Neural cell (in vitro differentiated cells): ENCODE data around the gene RAI1. TPM values are rescaled to one million over a fixed set of nuclear protein-coding genes. Genes with fewer than 3 reads are reported as not detected.

Source experiments
- H2AFZ ChIP-seq: fragments of 200-600, 300-800 bp; sonication (generic), shearing (Covaris generic); 2 replicates; pipeline ENCODE4 v1.6.0; 2014; ENCODE audit warnings: low read depth, mild to moderate bottlenecking, antibody characterized with exemption, low read length, moderate library complexity
- H3F3A ChIP-seq: fragments of 200-600 bp; shearing (Covaris generic); 2 replicates; pipeline ENCODE4 v1.6.1; 2016; ENCODE audit warnings: mild to moderate bottlenecking, moderate library complexity, mixed read lengths, antibody characterized with exemption, low read length; ENCODE audit not compliant: insufficient read depth, poor library complexity, severe bottlenecking
- H3K27ac ChIP-seq: fragments of 200-600, 300-800 bp; sonication (generic), shearing (Covaris generic); 2 replicates; pipeline ENCODE4 v1.5.1; 2014; ENCODE audit warnings: mild to moderate bottlenecking, low read length, moderate library complexity
- H3K27me3 ChIP-seq: fragments of 300-800, 200-600 bp; sonication (generic), shearing (Covaris generic); 2 replicates; pipeline ENCODE4 v1.6.0; 2014; ENCODE audit warnings: mild to moderate bottlenecking, low read depth, low read length, moderate library complexity; ENCODE audit not compliant: insufficient read depth
- H3K36me3 ChIP-seq: fragments of 300-800, 200-600 bp; sonication (generic), shearing (Covaris generic); 2 replicates; pipeline ENCODE4 v1.5.1; 2014; ENCODE audit warnings: mild to moderate bottlenecking, antibody characterized with exemption, low read length, moderate library complexity; ENCODE audit not compliant: insufficient read depth
- H3K4me2 ChIP-seq: fragments of 300-800, 200-600 bp; sonication (generic), shearing (Covaris generic); 2 replicates; pipeline ENCODE4 v1.6.0; 2014; ENCODE audit warnings: mild to moderate bottlenecking, low read length
- H3K4me3 ChIP-seq: fragments of 300-800, 200-600 bp; sonication (generic), shearing (Covaris generic); 2 replicates; pipeline ENCODE4 v1.5.1; 2014; ENCODE audit warnings: mild to moderate bottlenecking, low read length, moderate library complexity
- H3K79me2 ChIP-seq: fragments of 200-600 bp; shearing (Covaris generic); replicated peaks from 2 replicates; pipeline ENCODE4 v1.6.0; 2014; ENCODE audit warnings: mild to moderate bottlenecking, low read length, moderate library complexity; ENCODE audit not compliant: insufficient read depth
- H3K9ac ChIP-seq: fragments of 300-800, 200-600 bp; sonication (generic), shearing (Covaris generic); 2 replicates; pipeline ENCODE4 v1.6.1; 2016; ENCODE audit warnings: mild to moderate bottlenecking, low read length, mixed read lengths
- H3K9me2 ChIP-seq: fragments of 200-600 bp; shearing (Covaris generic); 2 replicates; pipeline ENCODE4 v1.6.1; 2016; ENCODE audit warnings: mild to moderate bottlenecking, low read length, mixed read lengths; ENCODE audit not compliant: insufficient read depth
- H3K9me3 ChIP-seq: fragments of 200-600, 300-800 bp; sonication (generic), shearing (Covaris generic); 2 replicates; pipeline ENCODE4 v1.6.1; 2016; ENCODE audit warnings: mild to moderate bottlenecking, mixed run types, low read length, moderate library complexity, mixed read lengths
- H4K20me1 ChIP-seq: fragments of 200-600 bp; shearing (Covaris generic); 2 replicates; pipeline ENCODE4 v1.6.1; 2016; ENCODE audit warnings: mild to moderate bottlenecking, mixed run types; ENCODE audit not compliant: insufficient read depth
- CTCF ChIP-seq: fragments of 450-650 bp; IDR thresholded peaks from 2 replicates; pipeline ENCODE4 v1.5.1; 2014; ENCODE audit warnings: antibody characterized with exemption, mild to moderate bottlenecking, moderate library complexity; ENCODE audit not compliant: poor library complexity, severe bottlenecking
- EP300 ChIP-seq: fragments of 450-650 bp; conservative IDR thresholded peaks from 2 replicates; pipeline ENCODE4 v1.6.1; 2014; ENCODE audit warnings: antibody characterized with exemption, mild to moderate bottlenecking, moderate library complexity; ENCODE audit not compliant: poor library complexity, severe bottlenecking
- EZH2 ChIP-seq: fragments of 200-600, 300-800 bp; shearing (Covaris generic), sonication (generic); IDR thresholded peaks from 2 replicates; pipeline ENCODE4 v1.6.1; 2014; ENCODE audit warnings: antibody characterized with exemption, low read length, borderline replicate concordance, mild to moderate bottlenecking; ENCODE audit not compliant: insufficient read depth, poor library complexity, severe bottlenecking
- MXI1 ChIP-seq: fragments of 450-650 bp; conservative IDR thresholded peaks from 2 replicates; pipeline ENCODE4 v1.6.1; 2014; ENCODE audit warnings: antibody characterized with exemption, mild to moderate bottlenecking; ENCODE audit not compliant: poor library complexity, severe bottlenecking
- POLR2AphosphoS5 ChIP-seq: IDR thresholded peaks from 2 replicates; pipeline ENCODE4 v1.6.1; 2012
- RAD21 ChIP-seq: fragments of 450-650 bp; conservative IDR thresholded peaks from 2 replicates; pipeline ENCODE4 v1.6.1; 2014; ENCODE audit warnings: antibody characterized with exemption, mild to moderate bottlenecking, moderate library complexity
- REST ChIP-seq: IDR thresholded peaks from 2 replicates; pipeline ENCODE4 v1.6.1; 2012; ENCODE audit warnings: borderline replicate concordance
- SMC3 ChIP-seq: fragments of 450-650 bp; conservative IDR thresholded peaks from 2 replicates; pipeline ENCODE4 v1.6.1; 2014; ENCODE audit warnings: antibody characterized with exemption, mild to moderate bottlenecking, moderate library complexity; ENCODE audit not compliant: poor library complexity
- TAF1 ChIP-seq: IDR thresholded peaks from 2 replicates; pipeline ENCODE4 v1.6.1; 2012; ENCODE audit warnings: low read depth
- polyA plus RNA-seq: library from polyadenylated mRNA; depleted of rRNA; stranded (reverse); fragments of >200 nt; gene quantifications from 2 replicates; pipeline ENCODE4 v1.2.3, GENCODE V29; 2014

Gene RAI1
- polyA plus RNA-seq, 1 donor from 2014 or later = 16.9 TPM

GRCh38 chr17:17728550-17729251 is 47.4 kb downstream of the RAI1 start:
- H4K20me1 ChIP-seq = peaks cover 81% of the 10 kb centered on the region
- H3K9ac ChIP-seq = peak overlapping the region; percentile 61
- H3K79me2 ChIP-seq = peaks cover 95% of the 10 kb centered on the region
- peak overlapping the region; percentile 61 for H3K27ac ChIP-seq
- TF ChIP-seq POLR2AphosphoS5 (no peak), RAD21 (no peak), TAF1 (no peak), MXI1 (no peak), EZH2 (no peak)
- H3K4me3 ChIP-seq = peak overlapping the region; percentile 98
- H2AFZ ChIP-seq = no peak overlapping the region
- peak overlapping the region; percentile 48 for H3K4me2 ChIP-seq
- H3K27me3 ChIP-seq = no peaks in the 10 kb centered on the region
- H3K36me3 ChIP-seq = no peaks in the 10 kb centered on the region
- no peaks in the 10 kb centered on the region for H3K9me3 ChIP-seq
- no peaks in the 10 kb centered on the region for H3K9me2 ChIP-seq
- peaks cover 3% of the 10 kb centered on the region for H3F3A ChIP-seq

DNA sequence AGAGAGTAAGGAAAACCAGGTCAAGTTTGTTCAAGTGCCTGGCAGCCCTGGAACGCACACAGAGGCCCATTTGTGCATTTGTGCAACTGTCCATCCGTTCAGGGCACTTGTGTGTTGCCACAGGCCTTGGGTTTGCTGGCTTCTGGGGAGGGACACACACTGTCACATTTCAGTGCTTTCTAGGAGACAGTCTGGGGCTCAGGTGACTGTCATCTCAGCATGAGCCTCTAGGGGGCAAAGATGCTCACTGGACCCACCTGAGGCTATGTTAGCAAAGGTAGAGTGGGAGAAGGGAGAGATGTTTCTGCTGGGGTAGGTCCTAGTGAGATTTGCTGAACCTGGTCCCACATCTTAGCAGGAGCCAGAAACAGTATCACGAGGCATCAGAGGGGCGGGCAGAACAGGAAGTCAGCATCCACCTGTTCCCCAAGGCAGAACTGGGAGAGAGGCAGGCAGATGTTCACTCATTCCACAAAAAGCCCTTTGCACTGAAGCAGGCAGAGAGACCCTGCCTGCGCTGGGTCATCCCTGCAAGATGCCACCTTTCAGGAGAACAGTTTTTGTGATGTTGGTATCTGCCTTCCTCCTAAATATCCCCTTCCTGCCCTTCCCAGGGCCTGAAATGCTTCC is 48.5 kb downstream of the RAI1 start:
- Histone ChIP-seq H3K9ac (peak overlapping the region; percentile 28), H3K27ac (peak overlapping the region; percentile 34), H3K27me3 (no peaks in the 10 kb centered on the region), H4K20me1 (peaks cover 90% of the 10 kb centered on the region), H3K9me3 (no peaks in the 10 kb centered on the region), H3K9me2 (no peaks in the 10 kb centered on the region), H3K36me3 (no peaks in the 10 kb centered on the region), H3F3A (peaks cover 3% of the 10 kb centered on the region), H3K4me2 (no peak overlapping the region), H2AFZ (no peak overlapping the region), H3K4me3 (peak overlapping the region; percentile 98), H3K79me2 (peaks cover 98% of the 10 kb centered on the region)
- TF ChIP-seq RAD21 = peak; percentile 84
- no peak for TF ChIP-seq EZH2
- no peak for TF ChIP-seq MXI1
- no peak for TF ChIP-seq TAF1
- peak; percentile 87 for TF ChIP-seq CTCF
- no peak for TF ChIP-seq EP300
- TF ChIP-seq REST = no peak
- peak; percentile 82 for TF ChIP-seq SMC3
- no peak for TF ChIP-seq POLR2AphosphoS5
